ENCODE results near the gene PDCD7. TPM values are rescaled to one million over a fixed set of nuclear protein-coding genes. Genes with fewer than 3 reads are reported as not detected.
A peak's percentile ranks its signal among the peaks of the same experiment; 100 is the strongest.
"Not testable (repeated sequence)": the region's sequence is repeated elsewhere in the genome, so short reads cannot be mapped to it uniquely, and the experiment has no call there.

Gene PDCD7, protein sequence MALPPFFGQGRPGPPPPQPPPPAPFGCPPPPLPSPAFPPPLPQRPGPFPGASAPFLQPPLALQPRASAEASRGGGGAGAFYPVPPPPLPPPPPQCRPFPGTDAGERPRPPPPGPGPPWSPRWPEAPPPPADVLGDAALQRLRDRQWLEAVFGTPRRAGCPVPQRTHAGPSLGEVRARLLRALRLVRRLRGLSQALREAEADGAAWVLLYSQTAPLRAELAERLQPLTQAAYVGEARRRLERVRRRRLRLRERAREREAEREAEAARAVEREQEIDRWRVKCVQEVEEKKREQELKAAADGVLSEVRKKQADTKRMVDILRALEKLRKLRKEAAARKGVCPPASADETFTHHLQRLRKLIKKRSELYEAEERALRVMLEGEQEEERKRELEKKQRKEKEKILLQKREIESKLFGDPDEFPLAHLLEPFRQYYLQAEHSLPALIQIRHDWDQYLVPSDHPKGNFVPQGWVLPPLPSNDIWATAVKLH
- total RNA-seq, result 16.6 and 17.3 TPM in 2 replicates

GRCh38 chr15:65133548-65134200 lies at the start of gene PDCD7:
Gene PDCD7 (minus strand): TSS chr15:65133808. CDS start chr15:65133781, 27 bp downstream.
- DNase-seq (ENCODE audit: low read depth, low spot score), result peak; percentile 71

DNA sequence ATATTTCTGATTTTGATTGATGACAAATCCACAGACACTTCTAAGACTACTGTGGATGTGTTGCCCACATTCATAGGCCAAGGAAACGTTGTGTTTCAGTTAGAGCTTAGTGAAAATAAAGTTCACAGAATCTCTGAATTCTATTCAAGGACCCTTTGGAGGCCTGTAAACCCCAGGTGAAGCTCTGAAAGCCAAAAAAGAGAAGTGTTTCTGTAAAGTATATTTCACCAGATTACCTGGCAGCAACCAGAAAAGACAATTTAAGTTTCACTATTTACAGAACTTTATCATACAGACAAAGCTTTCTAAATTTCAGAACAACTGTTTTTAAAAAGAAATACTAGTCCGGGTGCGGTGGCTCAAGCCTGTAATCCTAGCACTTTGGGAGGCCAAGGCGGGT lies 48.9 kb upstream of the PDCD7 start:
- DNase-seq (ENCODE audit: low read depth, low spot score), result no peak

DNA sequence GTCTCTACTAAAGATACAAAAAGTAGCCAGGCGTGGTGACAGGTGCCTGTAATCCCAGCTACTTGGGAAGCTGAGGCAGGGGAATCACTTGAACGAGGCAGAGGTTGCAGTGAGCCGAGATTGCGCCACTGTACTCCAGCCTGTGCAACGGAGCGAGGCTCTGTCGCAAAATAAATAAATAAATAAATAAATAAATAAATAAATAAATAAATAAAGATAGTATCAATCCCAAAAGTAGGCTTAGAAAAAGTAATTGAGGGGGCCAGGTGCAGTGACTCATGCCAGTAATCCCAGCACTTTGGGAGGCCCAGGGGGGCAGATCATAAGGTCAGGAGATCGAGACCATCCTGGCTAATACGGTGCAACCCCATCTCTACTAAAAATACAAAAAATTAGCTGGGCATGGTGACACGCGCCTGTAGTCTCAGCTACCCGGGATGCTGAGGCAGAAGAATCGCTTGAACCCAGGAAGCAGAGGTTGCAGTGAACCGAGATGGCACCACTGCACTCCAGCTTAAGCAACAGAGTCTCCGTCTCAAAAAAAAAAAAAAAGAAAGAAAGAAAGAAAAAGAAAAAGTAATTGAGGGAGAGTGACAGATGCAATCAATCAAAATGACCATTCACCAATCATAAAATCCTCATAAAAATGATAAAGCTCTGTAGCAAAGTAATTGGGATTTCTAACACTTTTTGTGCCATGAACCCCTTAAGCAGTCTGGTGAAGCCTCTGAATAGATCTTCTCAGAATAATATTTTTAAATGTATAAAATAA lies 48.2 kb upstream of the PDCD7 start:
- DNase-seq (ENCODE audit: low read depth, low spot score), result not testable (repeated sequence)

- no peak for DNase-seq (ENCODE audit: low read depth, low spot score)
Measured at GRCh38 chr15:65180167-65180566, 46.6 kb upstream of the PDCD7 start.

DNA sequence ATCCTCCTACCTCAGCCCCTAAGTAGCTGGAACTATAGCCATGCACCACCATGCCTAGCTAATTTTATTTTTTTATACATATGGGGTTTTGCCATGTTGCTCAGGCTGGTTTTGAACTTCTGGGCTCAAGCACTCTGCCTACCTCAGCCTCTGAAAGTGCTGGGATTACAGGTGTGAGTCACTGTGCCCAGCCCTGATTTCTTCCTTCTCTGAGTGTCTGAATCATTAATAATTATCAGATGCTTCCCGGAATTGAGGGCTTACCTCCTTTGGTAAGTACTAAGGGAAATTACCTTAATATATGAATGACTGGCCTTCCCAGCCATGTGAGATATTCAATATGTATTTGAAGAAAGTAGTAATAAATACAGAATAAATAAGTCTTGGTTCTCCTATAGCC lies 44.3 kb upstream of the PDCD7 start:
- no peak for DNase-seq (ENCODE audit: low read depth, low spot score)

GRCh38 chr15:65176056-65176455 lies 42.4 kb upstream of the PDCD7 start:
- DNase-seq (ENCODE audit: low read depth, low spot score), result no peak

- DNase-seq (ENCODE audit: low read depth, low spot score), result no peak
Measured at GRCh38 chr15:65175511-65175910, 41.9 kb upstream of the PDCD7 start.

GRCh38 chr15:65174509-65174908 lies 40.9 kb upstream of the PDCD7 start:
- DNase-seq (ENCODE audit: low read depth, low spot score), result no peak

DNA sequence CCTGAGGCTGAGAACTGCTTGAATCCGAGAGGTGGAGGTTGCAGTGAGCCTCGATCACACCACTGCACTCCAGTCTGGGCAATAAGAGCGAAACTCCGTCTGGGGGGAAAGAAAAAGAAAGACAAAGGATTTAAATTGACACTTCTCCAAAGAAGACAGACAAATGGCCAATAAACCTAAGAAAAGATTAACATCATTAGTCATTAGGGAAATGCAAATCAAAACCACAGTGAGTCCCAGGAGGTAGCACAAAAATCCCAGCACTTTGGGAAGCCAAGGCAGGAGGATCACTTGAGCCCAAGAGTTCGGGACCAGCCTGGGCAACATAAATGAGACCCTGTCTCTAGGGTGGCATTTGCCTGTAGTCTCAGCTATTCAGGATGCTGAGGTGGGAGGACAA lies 38.9 kb upstream of the PDCD7 start:
- no peak for DNase-seq (ENCODE audit: low read depth, low spot score)

GRCh38 chr15:65171428-65171827 lies 37.8 kb upstream of the PDCD7 start:
- no peak for DNase-seq (ENCODE audit: low read depth, low spot score)

DNA sequence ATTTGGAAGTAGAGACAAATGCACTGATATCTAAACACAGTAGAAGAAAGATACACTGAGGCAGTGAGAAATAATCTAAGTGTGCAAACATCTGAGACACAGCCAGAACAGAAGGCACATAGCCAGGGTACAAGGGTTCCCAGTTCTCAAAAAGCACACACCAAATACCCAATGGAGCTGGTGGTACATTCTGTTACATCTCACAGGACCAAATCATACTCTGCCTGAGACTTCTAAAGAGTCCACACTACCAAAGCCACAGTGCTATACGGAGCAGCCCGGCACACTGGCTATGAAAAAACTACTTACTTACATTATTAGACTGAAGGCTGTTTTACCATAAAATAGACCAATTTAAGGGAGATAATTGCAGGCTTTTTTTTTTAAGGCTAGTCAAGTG lies 32.3 kb upstream of the PDCD7 start:
- no peak for DNase-seq (ENCODE audit: low read depth, low spot score)

GRCh38 chr15:65164139-65164538 lies 30.5 kb upstream of the PDCD7 start:
- DNase-seq (ENCODE audit: low read depth, low spot score), result no peak

DNA sequence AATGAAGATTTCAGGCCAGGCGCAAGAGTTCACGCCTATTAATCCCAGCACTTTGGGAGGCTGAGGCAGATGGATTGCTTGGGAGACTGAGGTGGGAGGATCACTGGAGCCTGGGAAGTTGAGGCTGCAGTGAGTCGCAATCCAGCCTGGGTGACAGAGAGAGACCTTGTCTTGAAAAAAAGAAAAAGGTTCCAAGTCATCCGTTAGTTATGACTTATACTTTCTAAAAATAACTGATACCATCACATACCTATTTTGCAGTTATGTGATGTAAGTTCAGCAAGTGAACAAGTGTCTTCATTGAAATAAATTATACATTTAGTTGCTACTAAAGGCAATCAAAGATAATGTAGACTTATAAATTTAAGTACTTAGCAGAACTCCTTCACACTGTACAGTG lies 29.4 kb upstream of the PDCD7 start:
- no peak for DNase-seq (ENCODE audit: low read depth, low spot score)

GRCh38 chr15:65156692-65157091 lies 23.1 kb upstream of the PDCD7 start:
- DNase-seq (ENCODE audit: low read depth, low spot score), result no peak

DNA sequence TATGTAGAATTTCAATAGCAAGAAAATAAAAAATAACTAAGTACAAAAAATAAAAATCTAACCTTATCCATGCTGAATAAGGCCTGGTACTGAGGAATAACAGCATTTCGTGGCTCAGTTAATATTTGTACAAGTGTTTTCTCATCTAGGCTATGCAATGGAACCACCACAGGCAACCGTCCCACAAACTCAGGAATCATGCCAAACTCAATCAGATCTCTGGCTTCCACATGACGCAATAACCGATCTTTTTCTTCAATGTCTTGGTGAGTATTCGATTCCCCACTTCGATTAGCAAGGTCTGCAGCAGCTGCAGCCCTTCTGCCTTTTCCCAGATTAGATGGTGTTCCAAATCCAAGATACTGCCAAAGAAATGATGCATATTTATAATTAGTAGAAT lies 21.1 kb upstream of the PDCD7 start:
- no peak for DNase-seq (ENCODE audit: low read depth, low spot score)

GRCh38 chr15:65147902-65148301 lies 14.3 kb upstream of the PDCD7 start:
- DNase-seq (ENCODE audit: low read depth, low spot score), result no peak

DNA sequence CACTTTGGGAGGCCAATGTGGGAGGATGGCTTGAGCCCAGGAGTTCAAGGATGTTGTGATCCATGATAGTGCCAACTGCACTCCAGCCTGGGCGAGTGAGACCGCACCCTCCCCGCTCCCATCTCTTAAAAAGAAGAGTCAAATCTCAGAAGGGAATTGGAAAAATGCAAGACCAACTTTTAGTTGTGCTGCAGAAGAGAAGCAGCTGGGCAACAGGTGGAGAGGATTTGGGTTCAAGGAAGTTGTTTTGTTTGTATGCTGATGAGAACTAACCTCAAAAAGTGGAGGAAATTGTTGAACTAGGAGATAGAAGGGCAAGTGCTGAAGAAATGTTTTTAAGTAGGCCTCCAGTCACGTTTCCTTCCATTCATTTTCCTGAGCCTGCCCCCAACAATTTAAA lies 12.8 kb upstream of the PDCD7 start:
- DNase-seq (ENCODE audit: low read depth, low spot score), result no peak

DNA sequence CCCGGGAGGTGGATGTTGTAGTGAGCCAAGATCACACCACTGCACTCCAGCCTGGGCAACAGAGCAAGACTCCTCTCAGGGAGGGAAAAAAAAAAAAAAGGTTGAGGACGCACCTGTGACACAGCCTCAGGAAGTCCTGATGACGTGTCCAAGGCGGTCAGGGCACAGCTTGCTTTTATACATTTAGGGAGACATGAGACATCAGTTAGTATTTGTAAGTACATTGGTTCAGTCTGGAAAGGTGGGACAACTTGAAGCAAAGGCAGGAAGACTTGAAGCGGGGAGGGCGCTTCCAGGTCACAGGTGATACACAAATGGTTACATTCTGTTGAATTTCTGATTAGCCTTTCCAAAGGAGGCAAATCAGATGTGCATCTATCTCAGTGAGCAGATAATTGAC lies 5.0 kb upstream of the PDCD7 start:
- DNase-seq (ENCODE audit: low read depth, low spot score), result not testable (repeated sequence)

DNA sequence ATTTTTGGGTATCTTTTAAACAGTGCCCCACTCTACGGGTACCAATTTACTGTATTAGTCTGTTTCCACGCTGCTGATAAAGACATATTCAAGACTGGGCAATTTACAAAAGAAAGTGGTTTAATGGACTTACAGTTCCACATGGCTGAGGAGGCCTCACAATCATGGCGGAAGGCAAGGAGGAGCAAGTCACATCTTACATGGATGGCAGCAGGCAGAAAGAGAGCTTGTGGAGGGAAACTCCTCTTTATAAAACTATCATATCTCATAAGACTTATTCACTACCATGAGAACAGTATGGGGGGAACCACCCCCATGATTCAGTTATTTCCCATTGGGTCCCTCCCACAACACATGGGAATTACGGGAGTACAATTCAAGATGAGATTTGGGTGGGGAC lies 4.3 kb upstream of the PDCD7 start:
- DNase-seq (ENCODE audit: low read depth, low spot score), result not testable (repeated sequence)

DNA sequence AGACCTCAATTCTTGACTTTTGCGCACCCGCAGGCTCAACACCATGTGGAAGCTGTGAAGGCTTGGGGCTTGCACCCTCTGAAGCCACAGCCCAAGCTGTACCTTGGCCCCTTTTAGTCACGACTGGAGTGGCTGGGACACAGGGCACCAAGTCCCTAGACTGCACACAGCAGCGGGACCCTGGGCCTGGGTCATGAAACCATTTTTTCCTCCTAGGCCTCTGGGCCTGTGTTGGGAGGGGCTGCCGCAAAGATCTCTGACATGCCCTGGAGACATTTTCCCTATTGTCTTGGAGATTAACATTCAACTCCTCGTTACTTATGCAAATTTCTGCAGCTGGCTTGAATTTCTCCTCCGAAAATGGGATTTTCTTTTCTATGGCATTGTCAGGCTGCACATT lies 3.5 kb upstream of the PDCD7 start:
- DNase-seq (ENCODE audit: low read depth, low spot score), result not testable (repeated sequence)

DNA sequence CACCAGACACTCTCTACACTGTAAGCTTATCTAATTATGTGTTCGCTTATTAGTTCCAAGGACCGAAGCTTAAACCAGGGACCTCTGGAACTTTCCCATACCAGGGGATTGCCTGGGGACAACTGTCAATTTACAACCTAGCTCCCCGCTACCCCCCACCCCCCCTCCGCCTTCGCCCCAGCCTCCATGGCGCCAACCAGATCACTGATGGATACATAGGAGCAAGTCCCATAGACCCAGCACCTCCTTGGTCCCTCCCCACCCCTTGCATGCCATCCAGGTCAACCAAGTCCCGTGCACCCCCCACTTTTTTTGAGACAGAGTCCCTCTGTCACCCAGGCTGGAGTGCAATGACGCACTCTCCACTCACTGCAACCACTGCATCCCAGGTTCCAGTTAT lies 930 bp upstream of the PDCD7 start:
- DNase-seq (ENCODE audit: low read depth, low spot score), result no peak
